Limb (tissue), 2 donors: ENCODE data around the gene HSD17B8.
A peak's percentile ranks its signal among the peaks of the same experiment; 100 is the strongest.

Experiments used
- DNase-seq, 2 donors: peaks; one replicate each; pipeline ENCODE4 v3.0.0-alpha.2; 2016; ENCODE audit errors: extremely low spot score in 2 of 2

HSD17B8 gene

DNA sequence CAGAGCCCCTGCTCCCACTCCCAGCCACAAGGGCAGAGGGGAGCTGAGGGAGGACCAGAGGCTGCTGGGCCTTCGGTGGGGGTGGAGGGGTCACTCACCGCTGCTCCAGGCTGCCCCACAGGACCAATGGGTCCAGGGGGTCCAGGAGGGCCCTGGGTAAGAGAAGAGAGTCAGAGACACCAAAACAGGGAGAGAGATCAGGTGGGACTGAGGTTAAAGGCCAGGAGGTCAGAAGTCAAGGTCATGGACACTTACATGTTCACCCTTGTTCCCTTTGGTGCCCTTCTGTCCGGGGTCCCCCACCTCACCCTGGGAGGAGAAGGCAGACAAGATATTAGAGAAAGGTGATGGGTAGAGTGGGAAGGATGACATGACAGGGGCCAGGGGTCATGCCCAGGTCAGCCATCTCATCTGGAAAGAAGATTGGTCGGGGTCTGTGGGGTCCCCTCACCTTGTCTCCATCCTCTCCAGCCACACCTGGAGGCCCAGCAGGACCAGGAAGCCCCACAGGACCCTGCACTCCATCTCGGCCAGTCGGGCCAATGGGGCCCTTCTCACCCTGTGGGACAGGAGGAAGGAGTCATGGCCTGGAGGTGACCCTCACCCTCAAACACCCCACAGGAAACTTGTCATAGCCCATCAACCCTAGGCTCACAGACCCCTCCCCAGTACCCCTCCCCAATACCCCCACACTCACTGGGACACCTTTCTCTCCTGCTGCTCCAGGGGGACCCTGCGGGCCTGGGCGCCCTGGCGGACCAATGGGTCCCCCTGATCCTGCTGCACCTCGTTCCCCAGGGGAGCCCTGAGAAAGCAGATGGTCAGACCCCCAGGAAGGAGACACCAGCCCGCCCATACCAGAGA, 33.2 kb upstream of the HSD17B8 start:
- DNase-seq, result no peak

DNA sequence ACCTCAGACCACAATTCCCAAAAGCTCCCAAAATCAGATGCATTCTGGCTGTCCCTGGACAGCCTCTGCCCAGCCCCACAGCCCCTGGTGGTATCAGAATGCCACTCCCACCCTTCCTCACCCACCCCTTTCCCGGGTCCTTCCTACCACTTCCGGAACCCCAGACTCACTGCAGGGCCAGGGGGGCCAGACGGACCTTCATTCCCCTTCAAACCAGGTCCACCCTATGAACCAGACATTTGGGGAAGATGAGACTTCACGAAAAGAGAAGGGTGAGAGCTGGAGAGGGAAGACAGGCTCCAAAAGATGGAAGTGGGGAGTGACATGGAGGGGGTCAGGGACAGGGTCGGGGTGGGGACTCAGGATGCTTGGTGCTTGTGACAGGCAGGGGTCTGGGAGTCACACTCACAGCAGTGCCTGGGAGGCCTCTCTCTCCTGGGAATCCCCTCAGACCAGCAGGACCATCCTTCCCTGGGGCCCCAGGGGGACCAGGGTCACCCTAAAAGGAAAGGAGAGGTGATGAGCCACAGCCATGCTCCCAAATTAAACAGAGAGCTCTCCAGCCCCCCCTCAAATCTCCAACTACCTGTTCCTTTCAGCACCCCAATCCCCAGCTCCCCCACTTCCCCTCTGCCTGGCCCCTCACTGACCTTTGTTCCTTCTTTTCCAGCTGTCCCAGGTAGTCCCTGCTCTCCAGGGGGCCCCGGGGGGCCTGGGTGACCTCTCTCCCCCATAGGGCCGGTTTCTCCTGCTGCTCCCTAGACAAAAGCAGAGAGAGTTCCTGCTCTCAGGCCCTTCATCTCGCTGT, 32.4 kb upstream of the HSD17B8 start:
- no peak for DNase-seq

DNA sequence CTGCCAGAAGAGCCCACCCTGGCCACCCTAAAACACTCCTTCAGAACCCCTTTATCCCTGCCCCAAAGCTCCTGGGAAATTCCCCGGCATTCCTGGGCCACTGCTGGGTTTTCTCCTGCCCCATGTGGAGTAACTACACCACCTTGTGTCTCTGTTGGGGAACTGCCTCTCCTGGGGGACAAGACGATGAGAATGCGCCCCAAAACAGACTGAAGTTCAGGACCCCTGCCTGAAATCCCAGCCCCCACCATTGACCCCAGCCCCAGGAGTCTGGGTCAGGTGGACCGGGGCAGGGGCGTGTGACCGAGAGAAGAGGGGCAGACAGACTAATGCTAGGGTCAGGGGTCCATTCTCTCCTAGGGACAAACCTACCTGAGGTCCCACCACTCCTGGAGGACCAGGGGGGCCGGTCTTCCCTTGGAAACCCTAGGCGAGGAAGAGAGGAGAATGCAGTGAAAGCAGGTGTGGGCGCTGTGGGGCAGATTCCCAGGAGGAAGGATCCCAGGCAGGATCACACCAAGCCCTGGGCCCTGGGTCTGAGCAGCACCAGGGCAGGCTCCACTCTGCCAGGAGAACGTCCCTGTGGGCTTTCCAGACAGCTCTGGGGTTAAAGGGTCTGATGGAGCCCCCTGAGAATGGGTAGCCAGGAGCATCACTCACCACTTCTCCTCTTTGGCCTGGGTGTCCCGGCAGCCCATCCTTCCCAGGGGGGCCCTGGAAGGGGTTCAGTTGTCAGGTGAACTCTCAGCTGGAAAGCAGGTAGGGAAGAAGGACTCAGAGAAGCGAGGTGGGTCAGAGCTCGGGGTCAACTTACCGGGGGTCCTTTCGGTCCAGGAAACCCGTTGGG, 31.5 kb upstream of the HSD17B8 start:
- no peak for DNase-seq

DNA sequence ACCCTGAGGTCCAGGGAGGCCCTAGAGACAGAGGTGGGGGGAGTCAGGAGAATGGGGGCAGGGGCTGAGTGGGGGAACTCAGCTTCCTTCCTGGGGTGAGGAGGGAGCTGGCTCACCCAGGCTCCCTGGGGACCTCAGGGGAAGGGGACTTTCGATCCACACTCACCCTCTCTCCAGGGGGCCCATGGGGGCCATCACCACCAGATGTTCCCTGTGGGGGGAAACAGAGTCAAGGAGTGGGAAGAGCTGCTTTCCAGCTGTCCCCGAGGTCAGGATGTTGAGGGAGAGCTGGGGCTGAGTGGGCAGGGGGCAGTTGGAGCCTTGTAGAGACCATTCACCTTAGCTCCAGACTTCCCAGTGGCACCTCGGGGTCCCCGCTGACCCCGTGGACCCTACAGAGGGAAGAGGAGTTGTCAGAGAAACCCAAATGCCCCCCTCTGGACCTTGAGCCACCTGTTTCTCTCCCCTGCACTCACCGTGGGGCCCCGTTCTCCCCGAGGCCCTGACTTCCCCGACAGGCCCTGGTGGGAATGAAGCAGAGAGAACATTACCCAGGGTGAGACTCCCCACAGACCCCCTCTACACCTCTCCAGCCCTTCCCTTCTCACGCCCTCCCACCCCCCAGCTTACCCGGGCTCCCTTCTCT, 30.8 kb upstream of the HSD17B8 start:
- DNase-seq, result no peak

DNA sequence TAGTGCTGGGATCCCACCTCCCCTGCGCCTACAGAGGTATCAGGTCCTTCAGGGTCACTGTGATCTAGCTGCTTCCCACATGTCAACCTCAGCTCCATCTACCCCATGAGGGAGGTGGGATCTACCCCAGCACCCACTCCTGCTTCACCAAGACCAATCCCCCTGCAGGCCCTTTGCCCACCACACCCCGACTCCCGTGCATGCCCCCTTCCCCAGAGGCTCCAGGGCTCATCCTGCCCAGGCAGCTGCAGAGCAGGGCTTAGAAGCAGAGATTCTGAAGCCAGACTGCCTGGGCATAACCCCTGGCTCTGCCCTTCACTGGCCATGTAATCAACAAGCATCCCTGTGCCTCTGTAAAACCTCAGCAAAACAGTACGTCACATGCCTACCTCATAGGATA, 29.7 kb upstream of the HSD17B8 start:
- DNase-seq, result no peak

DNA sequence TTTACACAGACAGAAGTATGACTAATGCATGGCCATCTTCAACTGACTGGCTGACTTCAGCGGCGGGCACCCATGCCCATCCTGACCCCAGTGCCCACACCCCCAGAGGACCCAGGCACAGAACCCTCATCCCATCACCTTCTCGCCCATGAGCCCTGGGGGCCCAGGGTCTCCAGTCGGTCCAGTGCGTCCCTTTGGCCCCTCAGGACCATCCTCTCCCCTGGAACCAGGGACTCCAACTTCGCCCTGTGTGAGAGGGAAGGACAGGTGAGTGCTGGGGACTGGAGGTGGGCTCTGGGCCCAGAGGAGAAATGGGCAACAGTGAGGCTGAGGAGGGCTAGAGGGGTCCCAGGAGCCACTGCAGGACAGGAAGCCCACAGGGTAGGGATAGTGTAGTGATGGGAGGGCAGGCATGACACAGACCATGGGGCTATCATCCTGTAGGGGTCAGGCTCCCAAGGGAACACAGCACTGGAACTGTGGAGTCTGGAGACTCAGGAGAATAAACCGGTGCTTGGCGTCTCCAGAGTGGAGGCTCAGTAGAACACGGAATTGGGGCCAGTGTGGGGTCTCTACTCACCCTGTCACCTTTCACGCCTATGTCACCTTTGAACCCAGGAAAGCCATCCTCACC, 28.9 kb upstream of the HSD17B8 start:
- DNase-seq, result no peak

DNA sequence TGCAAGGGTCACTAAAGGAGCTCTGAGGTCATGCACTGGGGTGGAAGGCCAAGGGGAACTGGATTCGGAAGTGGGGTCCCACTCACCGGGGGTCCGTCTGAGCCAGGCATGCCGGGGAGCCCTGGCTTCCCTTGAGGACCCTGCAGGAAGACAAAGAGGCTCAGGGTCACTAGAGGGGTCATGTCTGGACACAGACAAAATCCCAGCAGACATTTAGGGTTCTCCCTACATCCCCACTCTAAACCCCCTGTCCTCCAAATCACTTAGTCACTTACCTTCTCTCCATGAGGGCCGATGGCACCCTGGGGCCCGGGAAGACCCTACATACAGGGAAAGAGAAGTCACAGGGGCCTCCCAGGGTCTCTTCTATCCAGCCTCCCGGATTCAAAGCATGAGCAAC, 27.5 kb upstream of the HSD17B8 start:
- no peak for DNase-seq

DNA sequence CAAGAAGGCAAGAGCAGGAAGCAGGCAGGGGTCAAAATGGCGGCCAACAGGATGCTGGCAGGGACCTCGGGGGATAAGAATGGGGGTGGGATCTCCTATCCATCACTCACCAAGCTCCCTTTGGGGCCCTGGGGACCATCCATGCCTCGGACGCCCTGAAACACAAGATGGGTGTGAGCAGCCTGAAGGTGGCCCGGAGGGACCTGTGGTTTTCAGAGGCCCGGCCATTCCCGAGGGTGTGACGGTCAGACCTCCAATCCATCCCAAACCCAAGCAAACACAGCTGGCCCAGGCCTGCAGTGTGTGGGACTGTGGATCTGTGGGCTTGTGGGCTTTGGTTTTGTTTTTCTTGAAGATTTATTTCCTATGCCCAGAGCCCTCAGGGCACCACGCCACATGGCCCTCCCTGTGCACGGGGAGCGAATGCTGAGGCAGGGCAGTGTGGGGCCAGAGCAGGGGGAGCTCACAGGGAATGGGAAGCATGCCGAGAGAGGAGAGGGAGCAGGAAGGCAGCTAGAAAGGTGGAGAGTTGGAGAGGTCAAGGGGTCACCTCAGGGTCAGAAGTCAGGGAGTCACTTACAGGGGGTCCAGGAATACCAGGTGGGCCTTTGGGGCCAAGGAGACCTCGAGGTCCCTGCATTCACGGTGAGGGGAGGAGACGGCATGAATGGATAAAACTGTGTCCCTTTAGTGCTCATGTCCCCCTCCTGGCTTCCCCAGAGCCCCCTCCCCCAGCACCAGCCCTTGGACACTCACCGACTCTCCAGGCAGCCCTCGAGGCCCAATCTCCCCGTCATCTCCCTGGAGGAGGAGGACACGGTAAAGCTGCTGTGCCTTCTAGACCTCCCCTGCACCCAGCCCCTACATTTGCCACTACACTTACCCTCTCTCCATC, 26.7 kb upstream of the HSD17B8 start:
- DNase-seq, result peak in 1 of 2 donors; percentile 63

DNA sequence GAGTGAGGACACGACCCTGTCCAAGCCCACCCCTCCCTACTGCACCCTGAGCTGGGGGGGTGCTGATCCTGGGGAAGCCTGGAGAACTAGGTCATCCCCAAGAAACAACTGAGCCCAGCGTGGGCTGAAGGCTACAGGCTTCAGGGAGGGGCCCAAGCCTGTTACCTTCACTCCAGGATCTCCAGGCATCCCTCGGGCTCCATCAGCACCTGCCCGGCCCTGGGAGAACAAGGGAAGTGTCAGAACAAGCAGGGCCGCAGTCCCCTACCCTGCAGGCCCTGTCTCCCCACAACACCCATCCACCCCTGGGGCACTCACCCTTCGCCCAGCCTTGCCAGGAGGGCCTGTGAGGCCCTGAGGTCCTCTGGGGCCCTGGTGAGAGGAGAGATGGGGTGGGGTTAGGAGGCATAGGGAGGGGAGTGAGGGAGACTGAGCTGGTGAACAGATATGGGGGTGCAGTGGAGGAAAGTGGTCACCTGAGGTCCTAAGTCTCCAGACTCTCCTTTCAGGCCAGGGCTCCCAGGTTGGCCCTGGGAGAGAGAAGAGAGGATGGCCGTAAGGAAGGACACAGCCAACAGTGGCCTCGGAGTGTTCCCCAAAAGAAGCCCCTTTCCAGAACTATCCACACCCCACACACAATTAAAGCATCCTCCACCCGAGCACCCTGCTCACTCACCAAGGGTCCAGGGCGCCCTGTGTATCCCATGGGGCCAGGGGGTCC, 25.5 kb upstream of the HSD17B8 start:
- DNase-seq, result no peak

DNA sequence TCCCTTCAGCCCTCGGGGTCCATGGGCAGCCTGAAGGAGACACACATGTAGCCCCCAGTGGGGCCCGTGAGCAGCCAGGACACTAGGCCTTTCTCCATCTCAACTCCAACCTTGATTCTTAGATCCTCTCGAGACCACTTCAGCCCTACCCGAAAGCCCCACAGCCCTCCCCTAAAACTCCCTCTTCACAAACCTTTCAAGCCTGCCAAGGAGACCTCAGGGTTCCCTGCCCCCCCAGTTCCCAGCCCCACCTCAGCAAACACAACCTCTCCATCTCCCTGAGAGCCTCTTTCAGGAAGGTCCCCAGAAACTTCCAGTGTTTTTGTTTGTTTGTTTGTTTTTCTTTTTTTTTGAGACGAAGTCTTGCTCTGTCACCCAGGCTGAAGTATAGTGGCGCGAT, 23.3 kb upstream of the HSD17B8 start:
- DNase-seq, result no peak

DNA sequence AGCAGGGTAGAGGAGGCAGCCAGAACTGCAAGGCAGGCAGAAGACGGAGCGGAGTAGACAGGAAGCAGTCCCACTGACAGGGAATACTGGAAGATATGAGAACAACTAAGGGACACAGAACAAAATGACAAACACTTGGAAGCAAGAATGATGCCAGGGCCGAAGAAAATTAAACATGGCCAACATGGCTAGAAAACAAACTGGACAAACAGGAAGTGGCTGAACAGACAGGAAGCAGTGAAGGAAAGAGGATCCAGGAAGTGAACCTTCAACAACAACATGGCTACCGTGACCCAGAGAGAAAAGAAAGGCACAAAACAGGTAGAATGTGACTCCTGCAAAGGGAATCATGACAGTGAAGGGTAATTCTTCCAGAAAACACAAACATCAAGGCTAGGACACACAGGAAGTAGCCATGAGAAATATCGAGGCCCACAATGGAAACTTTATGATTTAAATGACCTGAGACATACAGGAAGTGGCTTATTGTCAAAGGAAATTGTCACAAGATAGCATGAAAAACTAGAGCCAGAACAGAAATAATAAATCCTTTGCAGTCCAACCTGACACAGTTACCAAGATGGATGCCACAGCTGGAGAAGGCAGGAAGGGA, 21.3 kb upstream of the HSD17B8 start:
- DNase-seq, result no peak

DNA sequence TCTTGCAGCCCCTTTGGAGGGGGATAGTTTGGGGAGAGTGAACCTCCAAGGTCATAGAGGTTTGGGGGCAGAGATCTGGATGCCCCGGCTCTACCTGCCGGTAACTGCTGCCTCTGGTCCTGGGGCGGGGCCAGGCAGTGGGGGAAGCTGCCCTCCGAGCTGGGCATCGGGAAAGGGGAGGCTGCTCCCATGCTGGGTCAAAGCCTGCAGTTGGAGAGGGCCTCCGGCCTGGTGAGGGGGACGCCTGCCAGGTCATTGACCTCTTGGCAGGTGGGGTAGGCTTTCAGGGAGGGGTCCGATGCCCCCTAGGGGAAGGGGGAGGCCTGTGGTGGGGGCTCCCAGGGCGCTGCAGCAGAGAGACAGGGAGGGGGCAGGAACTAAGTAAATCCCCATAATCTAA, 19.3 kb upstream of the HSD17B8 start:
- no peak for DNase-seq

DNA sequence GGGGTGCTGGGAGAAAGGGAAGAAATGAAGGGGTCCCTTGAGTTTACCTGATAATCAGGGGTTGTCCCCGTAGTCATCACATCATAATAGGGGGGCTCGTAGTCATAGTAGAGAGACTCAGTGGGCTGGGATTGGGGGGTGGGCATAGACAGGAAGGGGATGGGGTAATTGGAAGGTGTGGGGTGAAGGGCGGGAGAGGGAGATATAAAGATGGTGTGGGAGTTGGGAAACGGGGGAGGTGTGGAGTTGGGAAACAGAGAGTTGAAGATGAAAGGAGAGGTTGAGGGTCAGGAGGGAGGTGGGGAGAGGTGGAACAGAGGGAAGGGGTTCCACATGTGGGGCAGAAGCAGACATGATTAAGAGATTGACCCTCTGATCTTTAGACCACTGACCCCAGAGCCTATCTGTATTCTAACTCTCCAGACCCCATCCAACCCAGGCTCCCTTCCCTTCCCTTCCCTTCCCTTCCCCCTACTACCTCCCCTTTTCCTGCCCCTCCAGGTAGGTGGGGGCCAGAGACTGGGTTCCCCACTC, 18.7 kb upstream of the HSD17B8 start:
- no peak for DNase-seq

DNA sequence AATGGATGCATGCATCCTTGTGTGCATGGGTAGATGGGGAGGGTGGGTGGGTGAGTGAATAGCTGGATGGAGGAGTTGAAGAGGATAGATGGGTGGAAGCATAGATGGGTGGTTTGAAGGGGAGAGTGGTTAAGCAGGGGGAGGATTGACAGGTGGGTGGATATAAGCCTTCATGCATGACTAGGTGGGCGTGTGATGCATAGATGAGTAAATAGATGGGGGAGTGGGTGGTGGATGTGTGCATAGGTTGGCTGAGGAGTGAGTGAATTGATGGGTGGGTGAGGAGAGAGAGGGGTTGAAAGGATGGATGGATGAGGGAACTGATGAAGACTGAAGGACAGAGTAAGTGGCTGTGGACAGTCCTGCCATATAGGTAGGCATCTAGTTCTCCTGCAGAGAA, 16.6 kb upstream of the HSD17B8 start:
- DNase-seq, result no peak

DNA sequence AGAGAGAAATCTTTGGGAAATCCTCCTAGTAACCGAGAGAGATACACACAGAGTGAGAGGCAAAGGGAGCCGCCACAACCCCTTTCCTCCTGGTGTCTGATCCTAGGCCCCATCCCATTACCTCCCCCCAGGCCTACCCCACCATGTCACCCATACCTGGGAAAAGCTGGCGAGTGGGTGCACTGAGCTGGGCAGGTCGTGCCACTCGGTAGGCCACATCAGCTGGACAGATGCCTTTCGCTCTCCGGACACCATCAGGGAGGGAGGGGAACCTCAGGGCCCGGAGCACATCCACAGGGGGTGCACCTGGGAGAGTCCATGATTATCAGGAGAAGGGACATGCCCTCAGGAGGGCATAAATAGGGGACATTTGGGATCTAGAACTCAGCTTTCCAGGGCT, 15.3 kb upstream of the HSD17B8 start:
- no peak for DNase-seq

DNA sequence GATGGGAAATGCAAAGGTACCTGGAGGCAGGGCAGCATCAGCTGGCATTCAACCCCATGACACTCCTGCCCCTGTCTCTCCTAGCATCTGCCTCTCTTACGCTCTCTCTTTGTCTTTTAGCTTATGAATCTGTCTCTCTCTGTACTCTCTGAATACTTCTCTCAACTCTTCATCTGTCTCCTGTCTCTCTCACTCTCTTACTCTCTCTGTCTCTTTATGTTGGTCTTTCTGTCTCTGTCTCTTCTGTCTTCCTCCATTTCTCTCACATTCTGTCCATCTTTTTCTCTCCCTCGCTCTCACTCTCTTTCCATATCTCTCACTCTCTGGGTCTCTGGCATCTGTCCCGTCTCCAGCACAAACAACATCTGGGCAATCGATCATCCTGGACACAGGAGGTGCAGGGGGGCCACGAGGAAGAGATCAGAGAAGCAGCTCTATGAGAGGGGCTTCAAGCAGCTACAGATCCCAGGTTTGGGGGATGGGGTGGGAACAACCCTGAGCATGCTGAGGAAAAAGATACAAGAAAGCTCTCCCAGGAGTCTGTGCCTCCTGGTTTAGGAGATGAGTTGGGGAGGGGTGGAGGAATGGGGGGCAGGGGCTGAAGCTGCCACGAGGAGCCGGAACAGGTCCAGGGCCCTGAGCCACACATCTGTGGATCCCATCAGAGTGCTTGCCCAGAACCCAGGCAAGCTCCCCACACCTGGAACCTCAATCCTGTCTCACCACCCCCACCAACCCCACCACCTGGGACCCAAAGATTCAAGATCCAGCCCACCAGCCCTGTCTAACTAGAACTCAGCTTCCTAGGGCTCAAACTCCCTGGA, 14.6 kb upstream of the HSD17B8 start:
- no peak for DNase-seq

DNA sequence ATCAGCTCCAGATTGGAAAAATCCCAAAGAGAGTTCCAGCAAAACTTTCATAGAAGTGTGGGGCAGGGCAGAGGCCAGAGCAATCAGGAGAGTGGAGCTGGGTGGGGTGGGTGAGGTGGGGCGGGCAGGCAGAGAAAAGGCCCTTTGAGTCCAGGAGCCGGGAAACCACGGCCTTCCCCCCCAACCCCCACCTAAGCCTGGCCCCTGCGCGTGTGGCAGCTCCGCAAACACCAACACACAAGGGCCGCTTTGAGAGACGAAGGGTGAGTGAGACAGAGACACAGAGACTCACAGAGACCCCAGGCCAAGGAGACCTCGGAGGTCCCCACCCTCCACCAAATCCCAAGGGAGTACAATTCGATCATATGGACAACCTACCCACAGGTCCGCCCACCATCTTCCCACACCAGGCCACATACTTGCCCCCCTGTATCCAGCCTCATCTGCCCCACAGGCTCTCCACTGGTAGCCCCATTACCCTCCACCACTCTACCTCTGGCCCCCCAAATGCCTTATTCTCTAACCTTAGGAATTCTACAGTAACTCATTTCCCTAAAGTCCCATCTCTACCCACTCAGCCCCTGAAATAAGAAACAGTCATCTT, 13.8 kb upstream of the HSD17B8 start:
- DNase-seq, result peak in 1 of 2 donors; percentile 63
